Heart right ventricle (tissue), 16 donors: Measurements from ENCODE around the gene CMTM7. TPM values are rescaled to one million over a fixed set of nuclear protein-coding genes. Genes with fewer than 3 reads are reported as not detected.

Source experiments
- ATAC-seq, 8 donors: fragments of 200-7000 bp; cut with Tn5 transposase; one replicate each; pipeline ENCODE4 v1.9.1; 2020; ENCODE audit warnings: mild to moderate bottlenecking in 8 of 8, moderate library complexity in 8 of 8, moderate number of reproducible peaks in 1 of 8
- DNase-seq, 2 donors: peaks; one replicate each; pipeline ENCODE4 v3.0.0-alpha.2; 2020
- H3K27ac ChIP-seq, 10 donors: fragments of 200-600 bp; sonication (generic) in 2 of 10; one replicate each; pipeline versions ENCODE4 v1.5.0 to v1.8.0; 2020 to 2022; ENCODE audit warnings: mild to moderate bottlenecking in 3 of 10
- H3K27me3 ChIP-seq, 7 donors: fragments of 200-600 bp; one replicate each; pipeline ENCODE4 v1.8.0; 2021 to 2022; ENCODE audit warnings: mild to moderate bottlenecking in 2 of 7
- H3K36me3 ChIP-seq, 9 donors: fragments of 200-600 bp; sonication (generic) in 1 of 9; one replicate each; pipeline versions ENCODE4 v1.5.0 to v1.8.0; 2020 to 2022; ENCODE audit warnings: mild to moderate bottlenecking in 2 of 9
- H3K4me1 ChIP-seq, 9 donors: fragments of 200-600 bp; sonication (generic) in 1 of 9; one replicate each; pipeline versions ENCODE4 v1.5.0 to v1.8.0; 2020 to 2022; ENCODE audit warnings: mild to moderate bottlenecking in 4 of 9
- H3K4me3 ChIP-seq, 10 donors: fragments of 200-600 bp; sonication (generic) in 2 of 10; one replicate each; pipeline versions ENCODE4 v1.5.0 to v1.8.0; 2020 to 2022; ENCODE audit warnings: mild to moderate bottlenecking in 7 of 10, moderate library complexity in 2 of 10
- H3K9me3 ChIP-seq, 11 donors: fragments of 200-600 bp in 10 of 11; sonication (generic) in 2 of 11; one replicate each; pipeline versions ENCODE4 v1.5.0 to v1.8.0; 2013 to 2022; ENCODE audit warnings: mild to moderate bottlenecking in 2 of 11, control low read depth in 1 of 11, moderate library complexity in 1 of 11
- WGBS, 2 donors: extraction: QIAGEN DNeasy Blood & Tissue Kit; methylation state at CpG; one replicate each; pipeline ENCODE4 v1.1.7; 2013; ENCODE audit warnings: inconsistent platforms in 1 of 2; 5-methylcytosine and 5-hydroxymethylcytosine counted together
- intact Hi-C, 10 donors: fragments of 100-400 bp; cut with DNase I; formaldehyde crosslinking; loops; one replicate each; pipeline versions ENCODE4 v1.11.1 to v1.14.2; 2022
- polyA plus RNA-seq, 2 donors: library from polyadenylated mRNA; stranded (reverse); fragments of 200-250 nt; gene quantifications; one replicate each; pipeline ENCODE4 v1.2.3, GENCODE V29; 2013
- total RNA-seq, 10 donors: library from RNA; stranded (reverse); fragmentation: NEBNext Ultra II Directional in 3 of 10; extraction: Animal tissue kit (Norgen Biotek cat#: 25700) in 3 of 10; gene quantifications; one replicate each; pipeline versions ENCODE4 v1.2.1 to v1.2.4, GENCODE V29; 2021 to 2023
- TF ChIP-seq, protein P1 (sequence below), 9 donors: fragments of 200-600 bp; sonication (generic) in 2 of 9; IDR thresholded peaks; one replicate each; pipeline versions ENCODE4 v1.5.0 to v1.8.0; 2021 to 2022; ENCODE audit warnings: antibody characterized with exemption in 9 of 9, mild to moderate bottlenecking in 5 of 9, moderate library complexity in 1 of 9
- donor health status: Arrhythmogenic right ventricular cardiomyopathy.
- donor health status: ischemic (EF 13 %, LVEDD 7.1; RV severe dilation, severe dysfunction).
- donor health status: healthy with polysubstance abuse.
- donor health status: DM: no; HTN: yes; CAD: no.
- donor health status: DM: no; HTN: no; CAD: no.
- donor health status: ischemic (EF 25% LVEDD 6.9; RV normal size, moderate dysfunction).
- donor health status: ischemic (EF 25% LVEDD 5.7; RV mildly dilated, moderate dysfunction).
- donor health status: healthy.
- donor health status: DM: yes; HTN: yes; CAD: no.
- donor health status: Ischemic cardiomyopathy.
- donor health status: ischemic (EF 35%, LVEDD 5.7; RV mildly dilated, moderate dysfunction).
- donor health status: nonischemic (EF 11% LVEDD 7.7; RV severe dilation, severe dysfunction).
- donor health status: DM: yes; HTN: yes; CAD: no.
- donor health status: PGD.
- donor health status: ischemic (EF 29% LVEDD 5.4; RV normal size, mild dysfunction).
- donor health status: nonischemic (EF 23%, LVEDD 6.1; RV moderate dilation, normal function).

Gene CMTM7
- total and polyA plus RNA-seq, 12 donors, result 1.7 to 9.2 (median 3.0) TPM

GRCh38 chr3:32399030-32399620 lies 7.5 kb downstream of the CMTM7 start:
- intact Hi-C loops, result loop anchor here in 6 of 10 donors (2.0 to 10.0 kb wide), 7 partner anchors 24 to 224 kb away; no protein-coding TSS in a partner anchor
- Histone ChIP-seq H3K36me3 (no peaks in the 10 kb centered on the region), H3K4me3 (no peak overlapping the region), H3K9me3 (no peaks in the 10 kb centered on the region), H3K4me1 (peaks cover 4 to 79% (median 34%) of the 10 kb centered on the region in 9 donors), H3K27ac (peak overlapping the region in 7 of 10 donors; percentile 17 to 95 (median 48)), H3K27me3 (no peaks in the 10 kb centered on the region)
- ATAC-seq (peak in 4 of 8 donors; percentile 6 to 37 (median 15)), DNase-seq (no peak)
- WGBS, 2 donors, result 57 to 58% methylated on average over 2 of the region's 2 CpGs
- TF ChIP-seq, protein P1, sequence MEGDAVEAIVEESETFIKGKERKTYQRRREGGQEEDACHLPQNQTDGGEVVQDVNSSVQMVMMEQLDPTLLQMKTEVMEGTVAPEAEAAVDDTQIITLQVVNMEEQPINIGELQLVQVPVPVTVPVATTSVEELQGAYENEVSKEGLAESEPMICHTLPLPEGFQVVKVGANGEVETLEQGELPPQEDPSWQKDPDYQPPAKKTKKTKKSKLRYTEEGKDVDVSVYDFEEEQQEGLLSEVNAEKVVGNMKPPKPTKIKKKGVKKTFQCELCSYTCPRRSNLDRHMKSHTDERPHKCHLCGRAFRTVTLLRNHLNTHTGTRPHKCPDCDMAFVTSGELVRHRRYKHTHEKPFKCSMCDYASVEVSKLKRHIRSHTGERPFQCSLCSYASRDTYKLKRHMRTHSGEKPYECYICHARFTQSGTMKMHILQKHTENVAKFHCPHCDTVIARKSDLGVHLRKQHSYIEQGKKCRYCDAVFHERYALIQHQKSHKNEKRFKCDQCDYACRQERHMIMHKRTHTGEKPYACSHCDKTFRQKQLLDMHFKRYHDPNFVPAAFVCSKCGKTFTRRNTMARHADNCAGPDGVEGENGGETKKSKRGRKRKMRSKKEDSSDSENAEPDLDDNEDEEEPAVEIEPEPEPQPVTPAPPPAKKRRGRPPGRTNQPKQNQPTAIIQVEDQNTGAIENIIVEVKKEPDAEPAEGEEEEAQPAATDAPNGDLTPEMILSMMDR (IDR thresholded peaks at IDR 0.05), result peak; percentile 37 to 73 (median 64)

DNA sequence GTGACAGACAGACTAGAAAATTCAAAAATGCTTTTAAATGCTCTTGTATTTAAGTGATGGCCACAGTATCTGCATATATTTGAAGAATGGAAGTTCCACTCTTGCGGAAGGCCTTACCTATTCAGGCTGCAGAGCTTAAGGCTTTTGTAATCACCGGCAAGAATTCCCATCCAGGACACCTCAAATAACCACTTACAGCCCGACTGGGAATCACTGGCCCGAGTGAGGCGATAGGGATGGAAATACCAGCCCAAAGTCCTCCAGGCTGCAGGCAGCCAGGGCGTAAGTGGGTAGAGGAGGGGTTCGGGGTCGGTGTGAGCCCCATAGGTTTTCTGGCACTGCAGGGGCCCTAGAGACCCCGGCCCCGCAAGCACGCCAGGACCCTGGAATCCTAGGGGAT lies 9.5 kb downstream of the CMTM7 start:
- peak overlapping the region; percentile 62 to 95 (median 86) for H3K27ac ChIP-seq

DNA sequence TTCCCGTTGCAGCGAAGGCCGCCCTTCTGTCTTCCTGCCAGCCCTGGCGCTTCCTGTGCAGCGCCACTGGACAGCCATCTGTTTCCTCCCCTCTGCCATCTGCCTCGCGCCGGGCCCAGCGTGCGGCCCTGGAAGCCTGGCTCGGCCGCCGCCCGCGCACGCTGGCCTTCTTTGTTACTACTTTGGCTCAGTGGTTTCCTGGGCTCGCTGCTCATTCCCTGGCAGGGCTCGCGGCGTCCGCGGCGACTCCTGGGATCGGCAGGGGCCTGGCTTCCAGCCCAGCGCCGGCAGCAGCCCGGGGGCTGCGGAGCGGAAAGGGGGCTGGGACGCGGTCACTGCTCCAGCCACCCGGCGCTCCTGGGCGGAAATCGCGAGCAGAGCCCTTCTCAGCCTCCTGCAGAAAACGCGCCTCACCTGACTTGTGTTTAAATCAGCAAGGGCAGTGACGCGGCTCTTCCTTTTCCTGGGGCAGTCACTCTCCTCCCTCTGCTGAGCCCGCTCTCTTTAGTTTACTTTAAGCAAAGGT lies 10.0 kb downstream of the CMTM7 start:
- Histone ChIP-seq H3K4me1 (peaks cover 4 to 88% (median 34%) of the 10 kb centered on the region in 9 donors), H3K9me3 (no peaks in the 10 kb centered on the region), H3K27me3 (no peaks in the 10 kb centered on the region), H3K27ac (peak overlapping the region; percentile 62 to 95 (median 86)), H3K36me3 (no peaks in the 10 kb centered on the region), H3K4me3 (peak overlapping the region; percentile 7 to 61 (median 54))
- intact Hi-C loops, result loop anchor here in 2 of 10 donors (5.0 to 10.0 kb wide), 3 partner anchors 66 to 224 kb away; no protein-coding TSS in a partner anchor
- WGBS, 2 donors, result 1 to 2% methylated on average over 40 to 41 of the region's 41 CpGs
- peak; percentile 83 to 85 for DNase-seq
- ATAC-seq, result peak; percentile 85 to 93 (median 90)
- TF ChIP-seq, protein P1 (IDR thresholded peaks at IDR 0.05), result peak in 2 of 9 donors; percentile 8 to 12

More for the DNA sequence above, 9.5 kb downstream of the CMTM7 start:
- no peak for DNase-seq
- no peaks in the 10 kb centered on the region for H3K9me3 ChIP-seq
- no peaks in the 10 kb centered on the region for H3K36me3 ChIP-seq
- TF ChIP-seq, protein P1 (IDR thresholded peaks at IDR 0.05), result no peak
- intact Hi-C loops, result loop anchor here in 2 of 10 donors (5.0 to 10.0 kb wide), 3 partner anchors 66 to 224 kb away; no protein-coding TSS in a partner anchor
- peak in 2 of 8 donors; percentile 9 to 21 for ATAC-seq
- 7 to 13% methylated on average over 11 of the region's 11 CpGs for WGBS, 2 donors
- no peaks in the 10 kb centered on the region for H3K27me3 ChIP-seq
- peaks cover 4 to 85% (median 34%) of the 10 kb centered on the region in 9 donors for H3K4me1 ChIP-seq
- peak overlapping the region; percentile 7 to 61 (median 54) for H3K4me3 ChIP-seq

DNA sequence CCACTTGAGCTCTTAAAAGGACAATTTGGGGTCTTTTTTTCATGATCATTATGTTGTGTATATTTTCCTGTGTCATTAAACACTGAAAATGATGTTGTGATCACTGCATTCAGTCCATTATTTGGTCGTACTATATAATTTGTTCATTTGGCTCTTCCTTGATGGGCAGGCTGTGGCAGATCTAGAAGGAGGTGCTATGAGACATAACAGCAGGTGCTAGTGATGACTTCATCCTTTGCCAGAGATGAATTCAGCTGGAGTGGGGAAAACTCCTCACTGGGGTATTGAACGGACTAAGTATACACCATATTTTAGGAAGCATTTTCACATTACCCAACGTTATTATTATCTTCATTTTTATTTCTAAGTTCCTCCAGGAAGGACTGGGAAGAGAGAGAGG lies 12.0 kb downstream of the CMTM7 start:
- intact Hi-C loops, result loop anchor here in 2 of 10 donors (5.0 to 10.0 kb wide), 3 partner anchors 64 to 226 kb away; no protein-coding TSS in a partner anchor
- Histone ChIP-seq H3K27me3 (no peaks in the 10 kb centered on the region), H3K4me3 (no peak overlapping the region), H3K27ac (peak overlapping the region in 4 of 10 donors; percentile 9 to 95 (median 90)), H3K36me3 (no peaks in the 10 kb centered on the region), H3K9me3 (no peaks in the 10 kb centered on the region), H3K4me1 (peaks cover 4 to 98% (median 28%) of the 10 kb centered on the region in 9 donors)
- TF ChIP-seq, protein P1 (IDR thresholded peaks at IDR 0.05), result no peak
- WGBS, 2 donors, result 77 to 82% methylated on average over 3 of the region's 3 CpGs
- DNase-seq (no peak), ATAC-seq (no peak)
